ENCODE data around the gene TGDS.

The TGDS gene

GRCh38 chr13:94599877-94600276 is 3.9 kb upstream of the TGDS start:
- DNase-seq, result no peak

- no peak for DNase-seq
Measured at GRCh38 chr13:94598281-94598680, 2.3 kb upstream of the TGDS start.

- DNase-seq, result no peak
Measured at GRCh38 chr13:94596575-94596971, 621 bp upstream of the TGDS start.

GRCh38 chr13:94595001-94595949 is 677 bp downstream of the TGDS start:
- DNase-seq, result no peak

- DNase-seq, result no peak
Measured at GRCh38 chr13:94590744-94591143, 5.2 kb downstream of the TGDS start.

- no peak for DNase-seq
Measured at GRCh38 chr13:94588541-94588940, 7.4 kb downstream of the TGDS start.

- DNase-seq, result no peak
Measured at GRCh38 chr13:94586371-94586770, 9.6 kb downstream of the TGDS start.

- DNase-seq, result no peak
Measured at GRCh38 chr13:94585543-94586101, 10.3 kb downstream of the TGDS start.

- DNase-seq, result no peak
Measured at GRCh38 chr13:94583926-94584325, 12.0 kb downstream of the TGDS start.

GRCh38 chr13:94579063-94579462 is 16.9 kb downstream of the TGDS start:
- DNase-seq, result no peak

- no peak for DNase-seq
Measured at GRCh38 chr13:94569615-94570014, 26.3 kb downstream of the TGDS start.

- DNase-seq, result no peak
Measured at GRCh38 chr13:94568443-94568842, 27.5 kb downstream of the TGDS start.

- no peak for DNase-seq
Measured at GRCh38 chr13:94567581-94567980, 28.4 kb downstream of the TGDS start.

GRCh38 chr13:94561126-94561525 is 34.8 kb downstream of the TGDS start:
- DNase-seq, result no peak

- no peak for DNase-seq
Measured at GRCh38 chr13:94560116-94560515, 35.8 kb downstream of the TGDS start.

- no peak for DNase-seq
Measured at GRCh38 chr13:94559222-94559795, 36.6 kb downstream of the TGDS start.

- DNase-seq, result no peak
Measured at GRCh38 chr13:94558716-94559115, 37.2 kb downstream of the TGDS start.

- no peak for DNase-seq
Measured at GRCh38 chr13:94557684-94558235, 38.2 kb downstream of the TGDS start.

- no peak for DNase-seq
Measured at GRCh38 chr13:94556621-94557020, 39.3 kb downstream of the TGDS start.

GRCh38 chr13:94556041-94556440 is 39.9 kb downstream of the TGDS start:
- DNase-seq, result no peak

- no peak for DNase-seq
Measured at GRCh38 chr13:94553766-94554165, 42.2 kb downstream of the TGDS start.

- no peak for DNase-seq
Measured at GRCh38 chr13:94552095-94552494, 43.9 kb downstream of the TGDS start.

GRCh38 chr13:94550062-94550738 is 45.8 kb downstream of the TGDS start:
- peak; percentile 46 for DNase-seq

Data from NCI-H510A (cell line).